H7 (cell line): Measurements from ENCODE around the gene IZUMO4. TPM values are rescaled to one million over a fixed set of nuclear protein-coding genes. Genes with fewer than 3 reads are reported as not detected.
A peak's percentile ranks its signal among the peaks of the same experiment; 100 is the strongest.

Experiments used
- DNase-seq: peaks from one replicate; pipeline ENCODE4 v3.0.0; 2012
- H3K27me3 ChIP-seq: 2 replicates; pipeline ENCODE4 v1.6.0; 2011; ENCODE audit warnings: mild to moderate bottlenecking, low read length; ENCODE audit not compliant: control insufficient read depth, insufficient read depth
- H3K36me3 ChIP-seq: replicated peaks from 2 replicates; pipeline ENCODE4 v1.5.1; 2011; ENCODE audit warnings: low read length; ENCODE audit not compliant: control insufficient read depth, insufficient read depth
- H3K4me3 ChIP-seq: 2 replicates; pipeline ENCODE4 v1.5.1; 2011; ENCODE audit warnings: low read depth, mild to moderate bottlenecking, control low read depth, low read length, moderate library complexity; ENCODE audit not compliant: insufficient read depth
- total RNA-seq: library from RNA; depleted of rRNA; stranded (reverse); fragments of >200 nt; shearing (Covaris generic); gene quantifications from 2 replicates; pipeline ENCODE4 v1.2.3, GENCODE V29; 2014; rRNA removed

The IZUMO4 gene
- total RNA-seq, 1 experiment from 2014 or later: 0.80 TPM

- H3K36me3 ChIP-seq: no peaks in the 10 kb centered on the region; the same call in 1 of the 2 replicates
- no peak overlapping the region for H3K4me3 ChIP-seq
- DNase-seq: peak; percentile 28
- H3K27me3 ChIP-seq: no peaks in the 10 kb centered on the region
These were observed 51.9 kb downstream of the IZUMO4 start for GRCh38 chr19:2148482-2149135.

Other genes starting within 250 kb of the IZUMO4 start
- 19.8 and 21.9 TPM in 2 replicates for gene REXO1, start 248.4 kb upstream of the IZUMO4 start, total RNA-seq
- 20.5 and 21.2 TPM in 2 replicates for gene KLF16, start 233.3 kb upstream of the IZUMO4 start, total RNA-seq
- 87.0 and 134 TPM in 2 replicates for gene ABHD17A, start 211.4 kb upstream of the IZUMO4 start, total RNA-seq
- 10.0 and 12.7 TPM in 2 replicates for gene ADAT3, start 191.5 kb upstream of the IZUMO4 start, total RNA-seq
- 33.4 and 35.7 TPM in 2 replicates for gene SCAMP4, start 191.5 kb upstream of the IZUMO4 start, total RNA-seq
- 172 and 186 TPM in 2 replicates for gene CSNK1G2, start 155.7 kb upstream of the IZUMO4 start, total RNA-seq
- gene BTBD2, start 81.2 kb upstream of the IZUMO4 start, total RNA-seq: 126 and 129 TPM in 2 replicates
- 130 and 135 TPM in 2 replicates for gene MKNK2, start 45.7 kb upstream of the IZUMO4 start, total RNA-seq
- 7.7 and 8.9 TPM in 2 replicates for gene MOB3A, start 589 bp upstream of the IZUMO4 start, total RNA-seq
- gene AP3D1, start 54.7 kb downstream of the IZUMO4 start, total RNA-seq: 175 and 177 TPM in 2 replicates
- gene DOT1L, start 67.0 kb downstream of the IZUMO4 start, total RNA-seq: 13.3 and 18.0 TPM in 2 replicates
- 269 and 295 TPM in 2 replicates for gene PLEKHJ1, start 139.4 kb downstream of the IZUMO4 start, total RNA-seq
- 107 and 115 TPM in 2 replicates for gene SF3A2, start 139.9 kb downstream of the IZUMO4 start, total RNA-seq
- gene AMH, start 152.4 kb downstream of the IZUMO4 start, total RNA-seq: 10.5 and 12.8 TPM in 2 replicates
- gene JSRP1, start 159.5 kb downstream of the IZUMO4 start, total RNA-seq: not detected in 2 replicates
- not detected in 2 replicates for gene PEAK3, start 185.3 kb downstream of the IZUMO4 start, total RNA-seq
- 1.1 and 2.7 TPM in 2 replicates for gene LINGO3, start 211.2 kb downstream of the IZUMO4 start, total RNA-seq
- 320 and 421 TPM in 2 replicates for gene LSM7, start 231.7 kb downstream of the IZUMO4 start, total RNA-seq
- gene SPPL2B, start 231.8 kb downstream of the IZUMO4 start, total RNA-seq: 65.9 and 75.3 TPM in 2 replicates